Activated CD4-positive, alpha-beta T cell treated with anti-CD3 and anti-CD28 coated beads, Interleukin-2, amount 50 U/mL, for 24 hours (primary cell): Measurements from ENCODE around the gene ZNF555.
"Not testable (repeated sequence)": the region's sequence is repeated elsewhere in the genome, so short reads cannot be mapped to it uniquely, and the experiment has no call there.

Source experiments
- DNase-seq, 2 donors: peaks; one replicate each; pipeline ENCODE4 v3.0.0-alpha.2; 2020; ENCODE audit warnings: low read depth in 1 of 2, low spot score in 1 of 2

ZNF555 gene

DNA sequence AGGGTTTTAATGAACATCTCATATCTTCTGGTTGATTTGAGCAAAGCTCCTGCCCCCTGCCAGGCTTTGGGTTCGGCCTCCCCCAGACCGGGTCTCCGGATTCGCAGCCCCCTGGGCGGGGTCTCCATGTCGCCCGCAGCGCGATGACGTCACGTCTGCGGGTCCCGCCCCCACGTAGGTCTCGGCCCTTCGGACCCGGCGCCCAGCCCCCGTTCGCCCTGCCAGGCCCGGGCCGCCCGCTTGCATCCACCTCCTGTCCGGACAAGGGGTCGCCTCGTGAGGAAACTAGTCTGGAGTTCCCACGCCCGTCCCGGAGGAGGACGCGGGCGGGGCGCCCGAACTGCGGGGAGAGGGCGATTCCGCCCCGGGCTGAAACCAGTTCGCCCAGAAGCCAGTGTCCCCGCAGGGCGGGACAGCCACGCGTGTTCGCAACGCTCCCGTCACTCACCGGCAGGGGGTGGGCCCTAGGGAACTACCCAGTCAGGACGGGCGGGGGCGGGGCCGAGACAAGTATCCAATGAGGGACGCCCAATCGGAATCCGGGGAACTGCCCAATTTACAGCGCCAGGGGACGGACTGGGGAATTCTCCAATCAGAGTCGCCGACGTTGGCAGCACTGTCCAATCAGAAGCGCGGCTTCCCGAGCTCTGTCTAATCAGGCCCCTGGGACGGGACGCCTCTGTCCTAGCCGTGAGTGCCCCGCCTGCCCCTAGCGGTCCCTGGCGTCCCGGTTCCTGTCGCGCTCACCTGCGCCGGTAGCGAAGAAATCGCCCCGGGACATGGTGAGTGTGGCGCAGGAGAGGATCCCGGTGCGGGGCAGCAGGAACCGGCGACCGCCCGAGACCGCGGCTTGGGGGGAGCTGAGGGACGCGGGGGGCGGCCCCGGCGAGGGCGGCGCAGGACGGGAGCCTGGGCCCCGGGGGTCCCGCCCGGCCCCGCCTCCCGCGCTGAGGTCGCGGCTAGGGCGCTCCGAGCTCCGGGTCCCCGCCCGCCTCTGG, at the start of gene ZNF555:
ZNF555 (plus strand) TSS at position 682 of the 998 bp plus-strand sequence; CDS start at position 780, 98 bp downstream.
- DNase-seq: peak; percentile 93 to 99

DNA sequence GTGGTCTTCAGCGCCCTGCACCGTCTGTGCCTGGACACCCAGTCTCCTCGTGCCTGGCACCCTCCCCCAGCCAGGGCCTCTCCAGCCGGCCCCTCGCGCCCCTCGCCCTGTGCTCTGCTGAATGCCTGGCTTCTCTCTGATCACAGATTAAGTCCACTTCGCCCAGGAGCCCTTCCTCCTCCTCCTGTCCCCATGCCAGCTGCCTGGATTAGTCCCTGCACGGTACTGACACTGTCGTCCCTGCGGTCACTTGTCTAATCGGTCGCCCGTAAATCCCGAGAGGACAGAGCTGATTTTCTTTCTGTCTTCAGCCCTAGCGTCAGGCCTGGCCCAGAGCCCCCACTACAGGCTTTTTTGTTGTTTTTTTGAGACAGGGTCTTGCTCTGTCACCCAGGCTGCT, 49.4 kb upstream of the ZNF555 start:
- DNase-seq: no peak

DNA sequence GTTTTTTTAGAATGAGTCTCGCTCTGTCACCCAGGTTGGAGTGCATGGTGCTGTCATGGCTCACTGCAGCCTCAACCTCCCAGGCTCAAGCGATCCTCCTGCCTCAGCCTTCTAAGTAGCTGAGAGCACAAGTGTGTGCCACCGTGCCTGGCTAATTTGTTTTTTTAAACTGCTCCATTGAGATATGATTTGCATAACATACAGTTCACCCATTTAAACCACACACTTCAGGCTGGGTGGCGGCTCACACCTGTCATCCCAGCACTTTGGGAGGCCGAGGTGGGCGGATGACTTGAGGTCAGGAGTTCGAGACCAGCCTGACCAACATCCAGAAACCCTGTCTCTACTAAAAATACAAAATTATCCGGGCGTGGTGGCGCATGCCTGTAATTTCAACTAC, 48.6 kb upstream of the ZNF555 start:
- not testable (repeated sequence) for DNase-seq

DNA sequence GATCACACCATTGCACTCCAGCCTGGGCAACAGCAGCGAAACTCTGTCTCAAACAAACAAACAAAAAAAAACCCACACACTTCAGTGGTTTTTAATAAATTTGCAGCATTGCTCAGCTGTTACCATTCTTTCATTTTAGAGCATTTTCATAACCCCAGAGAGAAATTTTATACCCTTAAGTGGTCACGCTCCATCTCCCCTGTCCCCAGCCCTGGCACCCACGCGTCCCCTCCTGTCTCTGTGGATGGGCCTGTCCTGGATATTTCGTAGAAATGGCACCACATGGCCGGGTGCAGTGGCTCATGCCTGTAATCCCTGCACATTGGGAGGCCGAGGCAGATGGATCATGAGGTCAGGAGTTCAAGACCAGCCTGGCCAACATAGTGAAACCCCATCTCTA, 48.1 kb upstream of the ZNF555 start:
- DNase-seq: no peak

- no peak for DNase-seq
These were observed 47.7 kb upstream of the ZNF555 start for GRCh38 chr19:2793577-2793976.

- DNase-seq: no peak
These were observed 45.2 kb upstream of the ZNF555 start for GRCh38 chr19:2795827-2796658.

- DNase-seq: no peak
These were observed 44.5 kb upstream of the ZNF555 start for GRCh38 chr19:2796659-2797266.

DNA sequence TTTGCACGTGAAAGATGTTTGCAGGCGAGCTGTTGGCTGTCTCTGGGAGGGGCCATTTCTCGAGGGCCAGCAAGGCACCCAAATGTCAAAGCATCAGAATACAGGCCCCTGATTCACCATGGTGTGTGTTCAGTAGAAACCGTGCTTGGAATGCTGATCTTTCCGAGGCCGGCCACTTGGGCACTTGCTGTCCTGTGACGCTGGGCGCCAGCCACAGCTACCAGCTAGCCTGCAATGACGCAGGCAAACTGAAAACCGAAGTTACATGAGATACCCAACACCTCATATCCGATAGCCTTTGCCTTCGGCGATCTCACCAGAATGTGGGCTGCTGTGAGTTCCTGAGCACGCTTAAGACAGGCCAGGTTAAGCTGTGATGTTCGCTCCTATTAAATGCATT, 44.0 kb upstream of the ZNF555 start:
- DNase-seq: no peak

- no peak for DNase-seq
These were observed 43.1 kb upstream of the ZNF555 start for GRCh38 chr19:2798158-2798685.

DNA sequence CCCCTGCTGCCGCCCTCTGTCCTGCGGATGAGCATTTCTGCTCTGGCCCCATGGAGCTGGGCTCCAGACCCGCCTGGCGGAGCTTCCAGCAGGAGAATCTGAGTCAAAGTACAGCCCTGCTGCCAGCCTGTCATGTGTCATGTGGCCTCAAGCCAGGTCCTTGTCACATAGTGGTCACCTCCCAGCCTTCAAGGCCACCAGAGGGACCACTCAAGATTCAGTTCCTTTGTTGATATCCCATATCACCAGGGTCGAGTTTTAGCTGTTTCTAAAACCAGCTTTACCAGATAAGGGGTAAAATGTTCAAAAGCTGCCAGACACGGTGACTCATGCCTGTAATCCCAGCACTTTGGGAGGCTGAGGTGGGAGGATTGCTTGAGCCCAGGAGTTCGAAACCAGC, 42.5 kb upstream of the ZNF555 start:
- DNase-seq: no peak

DNA sequence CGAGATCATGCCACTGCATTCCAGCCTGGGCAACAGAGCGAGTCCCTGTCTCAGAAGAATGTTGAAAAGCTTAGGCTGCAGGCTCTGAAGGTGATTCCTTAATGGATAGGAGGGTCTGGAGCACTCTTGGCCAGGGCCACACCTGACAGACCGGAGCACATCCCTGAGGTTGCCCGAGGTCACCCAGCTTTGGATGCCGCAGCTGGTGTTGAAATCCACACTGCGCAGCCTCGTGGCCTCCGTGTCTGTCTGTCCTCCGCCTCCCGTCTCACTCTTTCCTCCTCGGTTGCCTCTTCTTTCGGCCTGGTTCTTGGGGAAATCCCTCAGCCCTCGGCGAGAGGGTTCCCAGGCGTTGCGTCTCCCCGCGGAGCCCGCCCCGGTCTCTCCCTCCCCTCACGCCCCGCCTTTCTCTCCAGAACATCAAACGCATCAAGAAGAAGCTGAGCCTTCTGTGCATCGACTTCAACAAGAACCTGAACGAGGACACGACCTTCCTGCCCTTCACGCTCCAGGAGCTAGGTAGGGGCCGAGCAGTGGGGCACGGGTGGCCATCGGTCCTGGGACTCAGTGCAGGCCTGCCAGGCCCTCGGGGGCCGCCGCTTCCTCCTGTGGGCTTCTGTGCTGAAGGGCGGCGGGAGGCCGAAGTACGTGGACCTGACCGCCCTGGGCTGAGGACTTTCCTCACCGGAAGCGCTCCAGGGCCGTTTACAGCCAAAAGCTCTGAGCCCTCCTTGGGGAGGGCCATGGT, 41.8 kb upstream of the ZNF555 start:
- no peak for DNase-seq

- no peak for DNase-seq
These were observed 40.8 kb upstream of the ZNF555 start for GRCh38 chr19:2800506-2800905.

- no peak for DNase-seq
These were observed 38.4 kb upstream of the ZNF555 start for GRCh38 chr19:2802826-2803225.

GRCh38 chr19:2803486-2804155, 37.7 kb upstream of the ZNF555 start:
- no peak for DNase-seq

DNA sequence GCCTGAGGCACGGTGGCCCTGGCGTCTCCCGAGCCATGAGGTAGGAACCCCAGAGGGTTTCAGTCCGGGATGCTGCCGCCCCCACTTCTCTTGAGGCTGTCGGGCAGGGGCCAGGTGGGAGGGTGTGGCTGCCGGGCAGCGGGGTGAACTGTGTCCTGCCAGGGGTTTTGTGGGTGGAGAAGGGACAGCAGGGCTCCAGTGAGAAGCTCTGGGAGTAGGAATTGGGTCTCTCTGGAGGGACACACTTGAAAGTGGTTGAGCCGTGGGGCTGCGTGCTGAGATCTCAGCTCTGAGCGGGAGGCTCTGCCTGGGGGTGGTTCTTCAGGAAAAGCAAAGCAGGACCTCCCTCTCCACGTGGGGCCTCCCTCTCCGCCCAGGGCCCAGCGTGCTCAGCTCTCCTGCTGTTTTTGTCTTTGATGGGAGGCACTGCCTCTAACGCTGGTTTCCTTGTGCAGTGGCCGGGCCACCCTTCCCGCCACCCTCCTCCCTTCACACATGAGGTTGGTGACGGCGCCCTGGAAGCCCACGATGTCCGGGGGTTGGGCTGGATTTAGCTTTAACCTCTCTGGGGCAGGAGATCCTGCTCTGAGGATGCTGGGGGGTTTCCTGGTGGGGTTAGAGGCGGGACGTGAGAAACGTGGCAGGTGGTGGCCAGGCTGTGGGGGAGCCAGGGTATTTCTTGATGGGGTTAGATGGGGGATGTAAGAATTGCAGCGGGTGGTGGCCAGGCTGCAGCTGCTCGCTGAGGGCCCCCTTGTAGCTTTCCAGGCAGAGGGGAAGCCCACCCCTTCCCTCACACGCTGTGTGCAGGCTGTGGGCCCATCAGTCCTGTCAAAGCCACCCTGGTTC, 36.9 kb upstream of the ZNF555 start:
- DNase-seq: no peak

DNA sequence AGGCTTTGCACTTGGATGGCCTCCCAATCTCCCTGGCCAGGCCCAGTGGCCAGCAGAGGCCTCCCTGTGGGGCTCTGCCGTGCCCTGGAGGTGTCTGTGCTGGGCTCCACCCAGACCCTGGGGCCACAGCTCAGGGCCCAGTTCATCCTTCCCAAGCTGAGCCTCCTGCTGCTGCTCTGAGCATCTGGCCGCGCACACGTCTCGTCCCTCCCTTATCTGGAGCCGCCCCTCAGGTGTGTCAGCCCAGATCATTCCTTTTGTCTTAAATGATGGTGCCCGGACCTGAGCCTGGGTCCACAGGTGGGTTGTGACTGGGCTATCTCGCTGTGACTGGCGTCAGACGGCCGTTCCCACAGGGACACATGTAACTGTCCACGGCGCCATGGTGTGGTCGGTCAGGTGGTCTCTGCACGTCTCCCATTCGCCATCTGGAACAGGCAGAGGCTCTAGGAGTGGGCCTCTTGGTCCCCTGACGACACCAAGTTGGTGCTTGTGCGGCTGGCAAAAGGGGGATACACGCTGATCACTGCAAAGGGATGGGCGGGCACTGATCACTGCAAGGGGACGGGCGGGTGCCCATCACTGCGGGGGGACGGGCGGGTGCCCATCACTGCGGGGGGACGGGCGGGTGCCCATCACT, 35.9 kb upstream of the ZNF555 start:
- no peak for DNase-seq

- no peak for DNase-seq
These were observed 35.2 kb upstream of the ZNF555 start for GRCh38 chr19:2805991-2806649.

- no peak for DNase-seq
These were observed 34.4 kb upstream of the ZNF555 start for GRCh38 chr19:2806736-2807378.
